Activated CD4-positive, alpha-beta memory T cell treated with anti-CD3 and anti-CD28 coated beads for 36 hours (primary cell): ENCODE results near the gene SEC14L6. TPM values are rescaled to one million over a fixed set of nuclear protein-coding genes. Genes with fewer than 3 reads are reported as not detected.

ENCODE experiments used
- CTCF ChIA-PET: fragments of 350-600 bp; sonication (Branson Sonifier 250); formaldehyde crosslinking; loops from one replicate; lab custom pipeline; 2021; ENCODE audit warnings: antibody characterized with exemption, inconsistent platforms; lab: Charles Lee
- POLR2A ChIA-PET: fragments of 350-600 bp; sonication (Branson Sonifier 250); formaldehyde crosslinking; loops from one replicate; lab custom pipeline; 2021; ENCODE audit warnings: antibody characterized with exemption; lab: Charles Lee
- DNase-seq: peaks from one replicate; pipeline ENCODE4 v3.0.0-alpha.2; 2020
- H3K27ac Mint-ChIP-seq: one replicate; pipeline ENCODE4 v1.8.0; 2021; ENCODE audit warnings: mixed read lengths
- H3K27me3 Mint-ChIP-seq: one replicate; pipeline ENCODE4 v1.8.0; 2021; ENCODE audit warnings: mixed read lengths
- H3K36me3 Mint-ChIP-seq: one replicate; pipeline ENCODE4 v1.8.0; 2021; ENCODE audit warnings: mixed read lengths
- H3K4me1 Mint-ChIP-seq: one replicate; pipeline ENCODE4 v1.8.0; 2021; ENCODE audit warnings: low read depth, mixed read lengths
- H3K4me3 Mint-ChIP-seq: one replicate; pipeline ENCODE4 v1.8.0; 2021; ENCODE audit warnings: mild to moderate bottlenecking, mixed read lengths
- H3K9me3 Mint-ChIP-seq: one replicate; pipeline ENCODE4 v1.8.0; 2021; ENCODE audit warnings: mixed read lengths
- intact Hi-C: fragments of 100-400 bp; cut with micrococcal nuclease; formaldehyde crosslinking; loops from one replicate; pipeline ENCODE4 v1.15.1; 2023
- total RNA-seq, 2 experiments: library from RNA; stranded (reverse); gene quantifications; one replicate each; pipeline ENCODE4 v1.2.3, GENCODE V29; 2021

The SEC14L6 gene
- total RNA-seq, 2 experiments from 2014 or later = 0.17 TPM; not detected in 1

DNA sequence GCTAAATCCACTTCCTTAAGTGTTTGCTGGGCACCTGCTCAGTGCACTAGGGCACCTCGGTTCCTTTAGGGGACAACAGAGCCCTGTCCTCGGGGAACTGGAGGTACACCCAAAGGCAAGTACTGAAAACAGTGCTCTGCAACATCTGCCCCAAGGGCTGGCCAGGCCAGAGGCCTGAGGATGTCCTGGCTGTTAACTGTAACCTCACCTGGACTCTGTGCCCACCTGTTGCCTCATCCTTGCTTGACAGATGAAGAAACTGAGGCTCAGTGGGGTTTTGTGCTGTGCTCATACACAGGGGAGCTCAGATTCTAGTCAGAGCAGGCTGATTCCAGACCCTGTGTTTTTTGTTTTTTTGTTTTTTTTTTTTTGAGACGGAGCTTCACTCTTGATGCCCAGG lies 43.6 kb downstream of the SEC14L6 start:
- ChIA-PET POLR2A (no interaction called here), CTCF (no interaction called here)
- peaks cover 2% of the 10 kb centered on the region for H3K4me1 Mint-ChIP-seq
- no peak for DNase-seq
- intact Hi-C loops = no loop called here
- peaks cover 36% of the 10 kb centered on the region for H3K27me3 Mint-ChIP-seq
- H3K27ac Mint-ChIP-seq = no peak overlapping the region
- H3K9me3 Mint-ChIP-seq = no peaks in the 10 kb centered on the region
- no peak overlapping the region for H3K4me3 Mint-ChIP-seq
- no peaks in the 10 kb centered on the region for H3K36me3 Mint-ChIP-seq

- POLR2A ChIA-PET = no interaction called here
- CTCF ChIA-PET = no interaction called here
- H3K9me3 Mint-ChIP-seq = no peaks in the 10 kb centered on the region
- no peak overlapping the region for H3K27ac Mint-ChIP-seq
- intact Hi-C loops = no loop called here
- H3K36me3 Mint-ChIP-seq = no peaks in the 10 kb centered on the region
- H3K27me3 Mint-ChIP-seq = peaks cover 36% of the 10 kb centered on the region
- no peak overlapping the region for H3K4me3 Mint-ChIP-seq
- H3K4me1 Mint-ChIP-seq = peaks cover 2% of the 10 kb centered on the region
- DNase-seq = no peak
Observed at GRCh38 chr22:30502153-30502552, 44.4 kb downstream of the SEC14L6 start.

DNA sequence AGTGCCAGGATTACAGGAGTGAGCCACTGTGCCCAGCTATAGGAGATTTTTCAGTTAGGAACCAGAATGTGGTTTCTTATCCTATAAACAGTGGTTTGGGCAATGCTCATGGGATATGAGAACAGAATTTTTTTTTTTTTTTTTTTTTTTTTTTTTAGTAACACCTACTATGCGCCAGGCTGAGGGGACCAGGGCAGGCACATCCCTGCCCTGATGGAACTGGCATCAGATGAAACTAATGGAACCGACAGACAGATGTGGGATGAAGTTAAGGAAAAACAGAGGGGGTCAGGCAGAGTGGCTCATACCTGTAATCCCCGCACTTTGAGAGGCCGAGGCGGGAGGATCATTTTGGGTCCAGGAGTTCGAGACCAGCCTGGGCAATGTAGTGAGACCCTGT lies 45.9 kb downstream of the SEC14L6 start:
- no peaks in the 10 kb centered on the region for H3K36me3 Mint-ChIP-seq
- no peak overlapping the region for H3K27ac Mint-ChIP-seq
- ChIA-PET CTCF (no interaction called here), POLR2A (no interaction called here)
- H3K4me1 Mint-ChIP-seq = peaks cover 2% of the 10 kb centered on the region
- DNase-seq = no peak
- peaks cover 29% of the 10 kb centered on the region for H3K27me3 Mint-ChIP-seq
- H3K4me3 Mint-ChIP-seq = no peak overlapping the region
- intact Hi-C loops = no loop called here
- H3K9me3 Mint-ChIP-seq = no peaks in the 10 kb centered on the region

GRCh38 chr22:30497466-30498150 lies 48.9 kb downstream of the SEC14L6 start:
- Mint-ChIP-seq H3K4me1 (no peaks in the 10 kb centered on the region), H3K36me3 (no peaks in the 10 kb centered on the region), H3K27me3 (peaks cover 10% of the 10 kb centered on the region), H3K4me3 (no peak overlapping the region), H3K9me3 (no peaks in the 10 kb centered on the region), H3K27ac (no peak overlapping the region)
- intact Hi-C loops = no loop called here
- ChIA-PET CTCF (interaction anchor here (1.1 to 1.8 kb wide), 2 partner anchors 12 to 14 kb away, joined by 3 to 7 read pairs; no protein-coding TSS in a partner anchor), POLR2A (no interaction called here)
- DNase-seq = no peak

GRCh38 chr22:30495041-30495784 lies 51.3 kb downstream of the SEC14L6 start:
- Mint-ChIP-seq H3K9me3 (no peaks in the 10 kb centered on the region), H3K27me3 (peaks cover 6% of the 10 kb centered on the region), H3K27ac (no peak overlapping the region), H3K4me1 (no peaks in the 10 kb centered on the region), H3K4me3 (no peak overlapping the region), H3K36me3 (no peaks in the 10 kb centered on the region)
- DNase-seq = no peak
- ChIA-PET CTCF (interaction anchor here (1.7 kb wide), 1 partner anchor 9 kb away, joined by 4 read pairs; no protein-coding TSS in a partner anchor), POLR2A (no interaction called here)
- intact Hi-C loops = no loop called here

GRCh38 chr22:30492144-30492543 lies 54.4 kb downstream of the SEC14L6 start:
- CTCF ChIA-PET = no interaction called here
- Mint-ChIP-seq H3K27ac (no peak overlapping the region), H3K36me3 (no peaks in the 10 kb centered on the region), H3K9me3 (no peaks in the 10 kb centered on the region), H3K4me1 (no peaks in the 10 kb centered on the region), H3K27me3 (peaks cover 3% of the 10 kb centered on the region), H3K4me3 (no peak overlapping the region)
- no peak for DNase-seq
- POLR2A ChIA-PET = no interaction called here
- intact Hi-C loops = no loop called here

DNA sequence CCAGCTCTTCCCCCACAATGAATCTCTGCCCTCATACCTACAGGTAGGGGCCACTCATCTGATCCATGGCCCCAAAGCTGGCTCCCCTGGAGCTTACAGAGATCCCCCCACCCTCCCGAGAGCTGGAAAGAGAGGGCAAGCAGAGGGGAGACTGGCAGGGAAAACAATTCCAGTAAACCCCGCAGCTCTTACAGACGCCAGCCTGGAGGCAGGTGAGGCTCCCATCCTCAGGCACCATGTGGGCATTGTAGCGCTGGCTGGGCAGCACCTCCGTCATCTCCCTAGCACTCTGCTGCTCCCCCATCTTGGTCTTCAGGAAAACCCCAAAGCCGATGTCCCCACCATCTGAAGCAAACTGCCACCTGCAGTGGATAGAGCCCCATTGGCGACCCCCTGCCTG lies 55.2 kb downstream of the SEC14L6 start:
- no peaks in the 10 kb centered on the region for H3K4me1 Mint-ChIP-seq
- peaks cover 3% of the 10 kb centered on the region for H3K27me3 Mint-ChIP-seq
- H3K36me3 Mint-ChIP-seq = no peaks in the 10 kb centered on the region
- no peak for DNase-seq
- ChIA-PET POLR2A (no interaction called here), CTCF (interaction anchor here (1.1 to 2.2 kb wide), 3 partner anchors 12 to 203 kb away, joined by 4 to 10 read pairs (median 5); no protein-coding TSS in a partner anchor)
- H3K9me3 Mint-ChIP-seq = no peaks in the 10 kb centered on the region
- intact Hi-C loops = no loop called here
- H3K4me3 Mint-ChIP-seq = no peak overlapping the region
- no peak overlapping the region for H3K27ac Mint-ChIP-seq

DNA sequence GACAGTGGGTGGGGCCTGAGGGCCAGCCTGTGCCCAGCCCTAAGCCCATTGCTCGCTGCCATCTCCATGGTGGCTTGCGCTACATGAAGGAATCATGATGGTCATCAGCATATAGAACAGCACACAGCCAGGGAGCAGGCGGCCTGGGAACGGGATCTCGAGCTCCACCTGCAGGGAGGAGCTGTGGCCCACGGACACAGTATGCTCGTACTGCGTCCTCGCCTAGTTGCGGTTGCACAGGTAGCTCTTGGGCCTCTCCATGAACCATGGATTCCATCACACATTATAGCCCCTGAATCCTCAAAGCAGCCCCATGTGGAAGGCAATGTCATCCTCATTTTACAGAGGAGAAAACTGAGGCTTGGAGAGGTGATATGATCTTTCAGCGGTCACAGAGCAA lies 56.1 kb downstream of the SEC14L6 start:
- DNase-seq = no peak
- H3K27me3 Mint-ChIP-seq = peaks cover 3% of the 10 kb centered on the region
- no peaks in the 10 kb centered on the region for H3K36me3 Mint-ChIP-seq
- H3K9me3 Mint-ChIP-seq = no peaks in the 10 kb centered on the region
- ChIA-PET CTCF (interaction anchor here (1.1 to 2.2 kb wide), 3 partner anchors 11 to 202 kb away, joined by 4 to 10 read pairs (median 5); no protein-coding TSS in a partner anchor), POLR2A (no interaction called here)
- H3K4me1 Mint-ChIP-seq = no peaks in the 10 kb centered on the region
- H3K27ac Mint-ChIP-seq = no peak overlapping the region
- no peak overlapping the region for H3K4me3 Mint-ChIP-seq
- intact Hi-C loops = no loop called here

DNA sequence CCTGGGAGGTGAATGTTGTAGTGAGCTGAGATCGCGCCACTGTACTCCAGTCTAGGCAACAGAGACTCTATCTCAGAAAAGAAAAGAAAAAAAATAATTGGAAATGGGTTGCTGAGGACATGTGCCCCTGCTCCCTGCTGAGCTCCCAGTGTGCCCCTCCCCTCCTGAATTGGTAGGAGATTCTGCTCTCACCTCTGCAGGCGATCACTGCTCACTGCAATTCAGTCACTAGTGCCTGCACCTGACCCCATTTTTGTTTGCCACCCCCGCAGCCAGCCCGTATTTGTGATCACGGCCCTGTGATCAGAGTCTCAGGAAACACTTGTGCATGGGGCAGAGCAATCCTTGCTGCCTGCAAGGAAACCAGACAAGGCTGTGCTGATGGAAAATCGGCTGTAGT lies 58.4 kb downstream of the SEC14L6 start:
- H3K4me1 Mint-ChIP-seq = no peaks in the 10 kb centered on the region
- DNase-seq = no peak
- no peaks in the 10 kb centered on the region for H3K36me3 Mint-ChIP-seq
- H3K4me3 Mint-ChIP-seq = no peak overlapping the region
- POLR2A ChIA-PET = no interaction called here
- intact Hi-C loops = no loop called here
- CTCF ChIA-PET = interaction anchor here (0.6 to 5.5 kb wide), 5 partner anchors 43 to 202 kb away, joined by 3 to 98 read pairs (median 3); partner anchors contain the start of gene SEC14L2
- H3K27ac Mint-ChIP-seq = no peak overlapping the region
- H3K27me3 Mint-ChIP-seq = peaks cover 3% of the 10 kb centered on the region
- H3K9me3 Mint-ChIP-seq = no peaks in the 10 kb centered on the region

- POLR2A ChIA-PET = no interaction called here
- H3K9me3 Mint-ChIP-seq = no peaks in the 10 kb centered on the region
Observed at GRCh38 chr22:30486661-30487115, 59.9 kb downstream of the SEC14L6 start.

DNA sequence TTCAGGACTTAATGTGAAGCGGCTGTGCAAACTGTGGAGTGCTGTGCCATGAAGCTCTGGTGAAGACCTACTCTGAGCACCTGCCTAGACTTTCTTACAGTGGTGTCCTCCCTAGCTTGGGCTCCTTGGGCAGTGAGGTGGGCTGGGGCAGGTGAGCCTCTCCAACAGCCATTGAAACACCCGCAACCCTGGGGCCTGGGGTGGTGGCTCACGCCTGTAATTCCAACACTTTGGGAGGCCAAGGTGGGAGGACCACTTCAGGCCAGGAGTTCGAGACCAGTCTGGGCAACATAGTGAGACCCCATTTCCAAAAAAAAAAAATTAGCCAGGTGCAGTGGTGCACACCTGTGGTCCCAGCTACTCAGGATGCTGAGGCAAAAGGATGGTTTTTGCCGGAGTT lies 60.4 kb downstream of the SEC14L6 start:
- POLR2A ChIA-PET = no interaction called here
- H3K27ac Mint-ChIP-seq = no peak overlapping the region
- CTCF ChIA-PET = interaction anchor here (0.7 to 5.5 kb wide), 20 partner anchors 9 to 271 kb away, joined by 3 to 98 read pairs (median 4); partner anchors contain the start of genes CASTOR1, RNF215 and SEC14L2
- H3K27me3 Mint-ChIP-seq = peaks cover 3% of the 10 kb centered on the region
- no peaks in the 10 kb centered on the region for H3K9me3 Mint-ChIP-seq
- no peaks in the 10 kb centered on the region for H3K36me3 Mint-ChIP-seq
- H3K4me3 Mint-ChIP-seq = no peak overlapping the region
- DNase-seq = no peak
- intact Hi-C loops = no loop called here
- no peaks in the 10 kb centered on the region for H3K4me1 Mint-ChIP-seq

More at GRCh38 chr22:30486661-30487115, 59.9 kb downstream of the SEC14L6 start:
- intact Hi-C loops = no loop called here
- no peak for DNase-seq
- H3K27ac Mint-ChIP-seq = no peak overlapping the region
- H3K4me1 Mint-ChIP-seq = no peaks in the 10 kb centered on the region
- no peaks in the 10 kb centered on the region for H3K36me3 Mint-ChIP-seq
- CTCF ChIA-PET = interaction anchor here (1.0 to 5.5 kb wide), 12 partner anchors 9 to 201 kb away, joined by 3 to 98 read pairs (median 7); partner anchors contain the start of genes CASTOR1, RNF215 and SEC14L2
- peaks cover 3% of the 10 kb centered on the region for H3K27me3 Mint-ChIP-seq
- H3K4me3 Mint-ChIP-seq = no peak overlapping the region
